ENCODE results near the gene IRF1.

DNA sequence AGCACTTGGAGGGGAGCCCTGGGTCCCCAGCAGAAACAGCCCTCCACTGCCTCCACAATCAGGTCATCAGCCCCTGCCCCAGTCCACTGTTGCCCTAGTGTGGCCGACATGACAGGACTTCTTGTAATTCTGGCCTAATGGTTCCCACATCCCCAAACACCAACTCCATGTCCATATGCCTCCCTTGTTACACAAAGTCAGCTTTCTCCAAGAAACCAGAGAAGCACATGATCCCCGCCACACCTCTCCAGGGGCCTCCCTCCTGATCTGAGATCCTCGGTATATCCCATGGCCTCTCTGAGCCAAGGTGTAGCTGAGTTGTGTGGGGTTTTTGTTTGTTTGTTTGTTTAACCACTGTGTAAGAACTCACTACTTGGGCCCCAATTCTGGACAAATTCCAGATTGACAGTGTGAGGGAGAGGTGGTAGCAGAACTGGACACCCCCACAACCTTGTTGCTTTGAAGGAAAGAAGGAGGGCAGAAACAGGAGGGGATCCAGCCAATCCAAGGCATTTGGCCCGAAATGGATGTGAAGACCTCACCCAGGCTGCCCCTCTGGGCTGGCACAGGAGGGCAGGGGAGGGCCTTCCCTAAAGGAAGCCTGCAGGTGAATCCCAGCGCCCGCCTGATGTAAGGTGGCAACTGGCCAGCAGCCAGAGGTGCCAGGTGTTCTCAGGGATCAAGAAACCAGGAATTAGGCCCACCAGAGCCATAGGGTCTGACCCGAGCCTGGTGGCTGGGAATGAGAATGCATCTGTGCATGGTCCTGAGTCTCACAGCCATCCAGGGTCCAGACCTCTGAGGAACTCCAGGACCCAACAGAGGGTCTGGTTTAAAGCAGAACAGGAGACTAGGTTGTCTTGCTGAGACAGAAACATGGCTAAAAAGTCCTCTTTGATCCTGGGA is 13.4 kb downstream of the IRF1 start:
- TF ChIP-seq POLR2A (IDR thresholded peaks at IDR 0.05) = no peak
- TF ChIP-seq, protein P1, sequence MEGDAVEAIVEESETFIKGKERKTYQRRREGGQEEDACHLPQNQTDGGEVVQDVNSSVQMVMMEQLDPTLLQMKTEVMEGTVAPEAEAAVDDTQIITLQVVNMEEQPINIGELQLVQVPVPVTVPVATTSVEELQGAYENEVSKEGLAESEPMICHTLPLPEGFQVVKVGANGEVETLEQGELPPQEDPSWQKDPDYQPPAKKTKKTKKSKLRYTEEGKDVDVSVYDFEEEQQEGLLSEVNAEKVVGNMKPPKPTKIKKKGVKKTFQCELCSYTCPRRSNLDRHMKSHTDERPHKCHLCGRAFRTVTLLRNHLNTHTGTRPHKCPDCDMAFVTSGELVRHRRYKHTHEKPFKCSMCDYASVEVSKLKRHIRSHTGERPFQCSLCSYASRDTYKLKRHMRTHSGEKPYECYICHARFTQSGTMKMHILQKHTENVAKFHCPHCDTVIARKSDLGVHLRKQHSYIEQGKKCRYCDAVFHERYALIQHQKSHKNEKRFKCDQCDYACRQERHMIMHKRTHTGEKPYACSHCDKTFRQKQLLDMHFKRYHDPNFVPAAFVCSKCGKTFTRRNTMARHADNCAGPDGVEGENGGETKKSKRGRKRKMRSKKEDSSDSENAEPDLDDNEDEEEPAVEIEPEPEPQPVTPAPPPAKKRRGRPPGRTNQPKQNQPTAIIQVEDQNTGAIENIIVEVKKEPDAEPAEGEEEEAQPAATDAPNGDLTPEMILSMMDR (IDR thresholded peaks at IDR 0.05) = no peak
